ENCODE data around the gene BIN1.
"Not testable (repeated sequence)": the region's sequence is repeated elsewhere in the genome, so short reads cannot be mapped to it uniquely, and the experiment has no call there.

BIN1 gene

GRCh38 chr2:127133793-127134192 lies 26.8 kb upstream of the BIN1 start:
- DNase-seq = no peak

- no peak for DNase-seq
These were observed 23.5 kb upstream of the BIN1 start for GRCh38 chr2:127130421-127130820.

GRCh38 chr2:127129937-127130336 lies 23.0 kb upstream of the BIN1 start:
- DNase-seq = no peak

GRCh38 chr2:127128445-127128904 lies 21.5 kb upstream of the BIN1 start:
- no peak for DNase-seq

- DNase-seq = no peak
These were observed 18.9 kb upstream of the BIN1 start for GRCh38 chr2:127125821-127126220.

GRCh38 chr2:127124426-127124825 lies 17.5 kb upstream of the BIN1 start:
- DNase-seq = no peak

- no peak for DNase-seq
These were observed 15.5 kb upstream of the BIN1 start for GRCh38 chr2:127122361-127123027.

- no peak for DNase-seq
These were observed 14.8 kb upstream of the BIN1 start for GRCh38 chr2:127121776-127122176.

- DNase-seq = no peak
These were observed 14.4 kb upstream of the BIN1 start for GRCh38 chr2:127121353-127121752.

GRCh38 chr2:127120408-127120807 lies 13.5 kb upstream of the BIN1 start:
- not testable (repeated sequence) for DNase-seq

GRCh38 chr2:127118467-127118866 lies 11.5 kb upstream of the BIN1 start:
- no peak for DNase-seq

- no peak for DNase-seq
These were observed 11.1 kb upstream of the BIN1 start for GRCh38 chr2:127118038-127118437.

- DNase-seq = no peak
These were observed 10.6 kb upstream of the BIN1 start for GRCh38 chr2:127117603-127118002.

GRCh38 chr2:127115471-127116199 lies 8.7 kb upstream of the BIN1 start:
- no peak for DNase-seq

GRCh38 chr2:127110985-127111384 lies 4.0 kb upstream of the BIN1 start:
- DNase-seq = no peak

GRCh38 chr2:127108090-127108523 lies 1.2 kb upstream of the BIN1 start:
- no peak for DNase-seq

GRCh38 chr2:127107622-127107999 lies 657 bp upstream of the BIN1 start:
- DNase-seq = no peak

GRCh38 chr2:127106457-127106990 lies 430 bp downstream of the BIN1 start:
- no peak for DNase-seq

GRCh38 chr2:127105656-127106456 lies 1.1 kb downstream of the BIN1 start:
- no peak for DNase-seq

- no peak for DNase-seq
These were observed 1.9 kb downstream of the BIN1 start for GRCh38 chr2:127104881-127105655.

GRCh38 chr2:127104166-127104660 lies 2.7 kb downstream of the BIN1 start:
- no peak for DNase-seq
